CD4-positive, alpha-beta T cell treated with Interleukin-1 beta for 1 hour (primary cell): ENCODE data around the gene OIP5.
"Not testable (repeated sequence)": the region's sequence is repeated elsewhere in the genome, so short reads cannot be mapped to it uniquely, and the experiment has no call there.

Experiments
- DNase-seq, 2 donors: peaks; one replicate each; pipeline ENCODE4 v3.0.0-alpha.2; 2020 to 2022

OIP5 gene

DNA sequence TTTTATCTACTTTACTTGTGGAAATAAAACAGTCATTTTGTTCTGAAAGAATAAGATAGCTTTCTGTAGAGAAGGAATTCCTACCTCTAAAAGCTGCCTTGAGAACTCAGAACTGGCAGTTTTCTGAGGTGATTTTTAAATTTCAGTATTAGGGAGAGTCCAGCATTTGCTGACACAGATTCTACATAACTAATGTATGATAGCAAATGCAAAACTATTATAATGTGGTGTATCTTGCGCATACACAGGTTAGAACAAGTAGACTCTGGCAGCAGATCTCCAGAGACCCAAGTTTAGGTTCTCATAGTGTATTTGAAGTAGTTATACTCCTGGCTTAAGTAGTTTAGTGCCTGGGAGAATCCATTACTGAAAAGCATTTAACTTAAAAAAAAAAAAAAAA lies 30.8 kb downstream of the OIP5 start:
- no peak for DNase-seq

DNA sequence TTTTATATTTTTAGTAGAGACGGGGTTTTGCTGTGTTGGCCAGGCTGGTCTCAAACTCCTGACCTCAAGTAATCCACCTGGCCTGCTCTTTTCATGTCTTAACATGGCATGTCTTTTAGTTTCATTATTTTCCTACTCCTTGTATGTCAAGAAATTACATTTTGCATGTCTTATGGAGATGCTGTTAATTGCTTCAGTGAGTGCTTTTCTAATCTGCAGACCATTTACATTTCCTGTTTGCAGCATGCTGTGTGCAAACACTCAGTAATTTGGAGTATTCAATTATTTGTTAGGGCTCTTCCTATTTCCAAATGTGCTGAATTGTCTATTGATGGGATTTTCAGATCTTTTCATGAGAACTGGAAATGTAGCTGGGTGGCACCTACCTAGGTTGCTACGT lies 31.3 kb downstream of the OIP5 start:
- not testable (repeated sequence) for DNase-seq

DNA sequence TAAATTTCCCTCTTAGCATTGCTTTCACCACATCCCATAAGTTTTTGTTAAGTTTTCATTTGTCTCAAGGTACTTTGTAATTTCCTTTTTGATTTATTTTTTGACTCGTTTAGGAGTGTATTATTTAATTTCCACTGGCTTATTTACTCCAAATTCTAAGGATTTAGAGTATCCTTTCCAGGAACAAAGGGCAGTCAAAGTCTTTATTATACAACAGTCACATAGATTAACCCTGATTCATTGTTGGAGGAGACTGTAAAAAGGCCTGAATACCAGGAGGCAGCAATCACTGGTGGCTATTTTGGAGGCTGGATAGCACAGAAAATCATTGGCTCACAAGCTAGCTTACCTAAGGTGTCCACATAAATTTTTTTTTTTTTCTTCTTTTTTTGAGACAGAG lies 39.9 kb downstream of the OIP5 start:
- no peak for DNase-seq

GRCh38 chr15:41291065-41291631 lies 41.2 kb downstream of the OIP5 start:
- peak in 1 of 2 donors; percentile 52 for DNase-seq

- DNase-seq: no peak
Measured at GRCh38 chr15:41289953-41290352, 42.4 kb downstream of the OIP5 start.

GRCh38 chr15:41288464-41288863 lies 43.9 kb downstream of the OIP5 start:
- DNase-seq: no peak

DNA sequence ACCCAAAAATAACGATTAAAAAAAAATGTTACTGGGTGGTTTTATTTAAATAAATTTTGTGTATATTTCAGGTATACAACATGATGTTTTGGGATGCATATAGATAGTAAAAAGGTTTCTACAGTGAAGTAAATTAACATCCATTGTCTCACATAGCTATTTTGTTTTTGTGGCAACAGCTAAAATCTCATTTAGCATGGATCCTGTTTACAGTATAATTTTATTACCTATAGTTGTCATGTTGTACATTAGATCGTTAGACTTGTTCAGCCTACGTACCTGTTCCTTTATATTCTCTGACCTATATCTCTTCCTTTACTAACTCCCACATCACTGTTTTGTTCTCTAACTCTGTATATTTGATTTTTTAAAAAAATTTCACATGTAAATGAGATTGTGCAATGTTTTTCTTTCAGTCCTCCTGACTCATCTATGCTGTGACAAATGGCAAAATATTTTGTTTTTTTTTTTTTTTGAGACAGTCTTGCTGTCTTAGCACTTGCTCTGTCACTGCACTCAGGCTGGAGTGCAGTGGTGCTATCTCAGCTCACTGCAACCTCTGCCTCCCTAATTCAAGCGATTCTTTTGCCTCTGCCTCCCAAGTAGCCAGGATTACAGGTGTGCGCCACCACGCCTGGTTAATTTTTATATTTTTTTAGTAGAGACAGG lies 45.6 kb downstream of the OIP5 start:
- DNase-seq: no peak

DNA sequence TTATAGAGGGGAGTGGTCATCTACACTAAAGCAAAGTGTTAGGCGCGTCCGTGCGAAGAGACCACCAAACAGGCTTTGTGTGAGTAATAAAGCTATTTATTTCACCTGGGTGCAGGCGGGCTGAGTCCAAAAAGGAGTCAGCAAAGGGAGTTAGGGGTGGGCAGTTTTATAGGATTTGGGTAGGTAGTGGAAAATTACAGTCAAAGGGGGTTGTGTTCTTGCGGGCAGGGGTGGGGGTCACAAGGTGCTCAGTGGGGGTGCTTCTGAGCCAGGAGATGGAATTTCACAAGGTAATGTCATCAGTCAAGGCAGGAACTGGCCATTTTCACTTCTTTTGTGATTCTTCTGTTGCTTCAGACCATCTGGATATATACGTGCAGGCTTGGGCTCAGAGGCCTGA lies 47.1 kb downstream of the OIP5 start:
- DNase-seq: no peak

GRCh38 chr15:41284427-41285177 lies 47.8 kb downstream of the OIP5 start:
- DNase-seq: peak in 1 of 2 donors; percentile 26

DNA sequence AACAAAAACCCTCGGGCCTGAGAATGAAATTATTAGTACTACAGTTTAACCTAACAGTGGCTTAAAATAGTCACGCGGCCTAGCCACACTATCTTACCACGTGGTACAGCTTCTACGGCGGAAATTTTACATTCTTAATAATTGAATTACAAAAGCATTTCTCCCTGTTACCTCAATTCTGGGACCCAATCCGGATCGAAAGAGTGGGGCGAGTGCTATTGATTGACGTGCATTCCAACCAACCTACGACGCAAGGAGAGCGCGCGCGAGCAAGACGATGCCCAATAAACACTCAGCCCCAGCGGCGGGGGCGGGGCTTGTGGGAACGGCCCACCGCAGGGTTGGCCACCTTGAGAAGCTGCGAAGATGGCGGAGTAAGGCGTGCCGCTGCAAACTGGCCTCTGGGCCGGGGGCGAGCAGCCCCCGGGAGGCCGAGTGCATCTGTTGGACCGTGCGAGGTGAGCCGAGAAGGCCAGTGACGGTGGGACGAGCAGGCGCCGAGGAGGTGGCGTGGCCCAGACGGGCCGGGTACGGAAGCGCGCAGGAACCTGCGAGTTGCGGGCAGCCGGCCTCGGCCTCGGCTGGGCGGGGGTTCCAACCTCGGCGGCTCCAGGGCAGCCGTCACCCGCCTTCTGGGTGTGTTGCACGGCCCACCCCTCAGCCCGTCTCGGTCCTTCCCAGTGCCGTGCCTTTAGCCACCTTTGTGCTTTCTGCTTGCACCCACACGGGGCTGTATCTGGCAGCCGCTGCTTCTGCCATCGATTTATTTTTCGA lies 48.6 kb downstream of the OIP5 start:
- peak; percentile 98 to 99 for DNase-seq

DNA sequence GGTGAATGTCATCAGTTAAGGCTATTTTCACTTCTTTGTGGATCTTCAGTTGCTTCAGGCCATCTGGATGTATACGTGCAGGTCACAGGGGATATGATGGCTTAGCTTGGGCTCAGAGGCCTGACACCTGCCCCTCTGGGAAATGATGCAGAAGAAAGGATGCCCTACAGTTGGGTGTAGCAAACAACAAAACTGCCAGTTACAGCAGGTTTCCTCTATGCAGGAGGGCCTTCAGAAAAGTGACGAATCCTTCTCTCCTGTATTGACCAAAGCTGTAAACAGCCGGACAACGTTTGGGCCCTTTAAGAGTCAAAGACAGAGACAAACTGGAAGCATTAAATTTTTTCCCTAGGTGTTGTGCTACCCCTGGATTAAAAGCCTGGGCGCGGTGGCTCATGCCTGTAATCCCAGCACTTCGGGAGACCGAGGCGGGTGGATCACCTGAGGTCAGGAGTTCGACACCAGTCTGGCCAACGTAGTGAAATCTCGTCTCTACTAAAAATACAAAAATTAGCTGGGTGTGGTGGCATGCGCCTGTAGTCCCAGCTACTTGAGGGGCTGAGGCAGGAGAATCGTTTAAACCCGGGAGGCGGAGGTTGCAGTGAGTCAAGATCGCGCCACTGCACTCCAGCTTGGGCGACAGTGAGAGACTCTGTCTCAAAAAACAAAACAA lies 49.3 kb downstream of the OIP5 start:
- not testable (repeated sequence) for DNase-seq

DNA sequence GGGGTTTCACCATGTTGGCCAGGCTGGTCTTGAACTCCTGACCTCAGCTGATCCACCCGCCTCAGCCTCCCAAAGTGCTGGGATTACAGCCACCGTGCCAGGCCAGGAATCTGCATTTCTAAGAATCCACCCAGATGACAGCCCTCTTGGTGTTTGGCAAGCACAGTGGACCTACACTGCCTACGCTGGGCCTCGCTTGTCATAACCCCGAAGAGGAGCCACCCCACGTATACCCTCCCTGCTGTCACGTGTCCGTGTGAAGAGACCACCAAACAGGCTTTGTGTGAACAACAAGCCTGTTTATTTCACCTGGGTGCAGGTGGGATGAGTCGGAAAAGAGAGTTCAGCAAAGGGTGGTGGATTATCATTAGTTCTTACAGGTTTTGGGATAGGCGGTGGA lies 50.0 kb downstream of the OIP5 start:
- DNase-seq: not testable (repeated sequence)

DNA sequence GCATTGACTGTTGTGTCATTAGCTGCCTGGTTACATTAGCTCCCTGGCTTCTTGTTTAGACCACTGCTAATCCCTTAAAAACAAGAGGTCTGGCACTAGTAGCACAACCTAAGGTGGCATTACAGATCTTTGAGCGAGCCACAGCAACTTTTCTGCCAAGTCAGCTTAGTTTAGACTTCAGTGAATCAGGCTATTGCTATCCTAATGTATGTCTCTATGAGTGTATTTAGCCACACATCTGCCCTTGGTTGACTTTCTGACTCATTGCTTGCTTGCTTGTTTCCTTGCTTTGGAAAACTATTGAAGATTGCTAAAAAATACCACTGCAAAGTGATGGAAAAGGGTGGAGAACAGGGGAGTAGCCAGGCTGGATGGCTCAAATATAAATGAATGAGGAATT lies 51.2 kb downstream of the OIP5 start:
- no peak for DNase-seq

DNA sequence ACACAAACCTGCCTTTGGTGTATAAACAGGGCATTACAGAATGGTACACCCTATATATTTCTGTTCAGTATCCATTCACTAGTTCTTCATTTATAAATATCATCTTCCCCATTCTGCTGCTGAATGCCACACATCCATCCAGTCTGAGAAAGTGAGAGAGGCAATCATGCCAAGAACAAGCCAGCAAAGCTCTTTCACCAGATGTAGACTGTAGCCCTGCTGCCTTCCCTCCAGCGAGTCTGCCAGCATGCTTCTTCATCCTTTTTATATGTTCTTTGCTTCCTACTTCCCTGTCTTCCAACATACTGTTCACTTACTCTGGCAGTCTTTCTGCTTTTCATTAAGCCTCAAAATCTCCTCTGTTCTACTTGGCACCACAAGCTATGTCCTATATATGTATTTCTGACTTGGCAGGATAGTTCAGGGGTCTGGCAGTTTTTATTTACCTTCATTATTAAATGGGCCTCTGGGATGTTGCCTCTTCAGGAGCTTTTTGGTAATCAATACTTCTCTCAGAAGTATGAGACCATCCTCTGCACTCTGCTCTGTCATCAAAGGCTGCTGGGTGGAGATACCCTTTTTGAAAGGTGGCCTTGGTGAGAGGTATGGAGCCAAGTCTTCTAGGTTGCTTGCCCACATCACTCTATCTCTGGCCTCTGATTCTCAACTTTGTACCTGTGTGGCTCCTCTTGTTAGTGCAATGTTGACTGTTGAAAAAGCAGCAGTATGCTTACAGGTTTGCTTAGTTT lies 52.7 kb downstream of the OIP5 start:
- no peak for DNase-seq

- no peak for DNase-seq
Measured at GRCh38 chr15:41278319-41278718, 54.1 kb downstream of the OIP5 start.

DNA sequence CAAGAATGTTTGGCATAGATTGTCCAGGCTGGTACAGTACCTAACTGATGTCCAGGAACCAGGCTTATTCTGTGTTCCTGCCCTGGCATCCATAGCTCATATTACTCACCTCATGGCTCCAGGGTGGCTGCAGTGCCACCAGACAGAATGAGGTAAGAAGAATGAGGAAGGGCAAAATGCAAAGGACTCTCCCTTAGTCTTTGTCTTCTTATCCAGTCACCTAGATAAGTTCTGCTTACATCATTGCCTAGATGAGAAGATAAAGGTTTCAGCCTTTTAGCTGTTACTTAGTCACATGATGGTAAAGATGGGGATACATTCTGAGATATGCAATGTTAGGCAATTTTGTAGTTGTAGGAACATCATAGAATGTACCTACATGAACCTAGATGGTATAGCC lies 55.6 kb downstream of the OIP5 start:
- no peak for DNase-seq

- DNase-seq: no peak
Measured at GRCh38 chr15:41269887-41270286, 62.5 kb downstream of the OIP5 start.

DNA sequence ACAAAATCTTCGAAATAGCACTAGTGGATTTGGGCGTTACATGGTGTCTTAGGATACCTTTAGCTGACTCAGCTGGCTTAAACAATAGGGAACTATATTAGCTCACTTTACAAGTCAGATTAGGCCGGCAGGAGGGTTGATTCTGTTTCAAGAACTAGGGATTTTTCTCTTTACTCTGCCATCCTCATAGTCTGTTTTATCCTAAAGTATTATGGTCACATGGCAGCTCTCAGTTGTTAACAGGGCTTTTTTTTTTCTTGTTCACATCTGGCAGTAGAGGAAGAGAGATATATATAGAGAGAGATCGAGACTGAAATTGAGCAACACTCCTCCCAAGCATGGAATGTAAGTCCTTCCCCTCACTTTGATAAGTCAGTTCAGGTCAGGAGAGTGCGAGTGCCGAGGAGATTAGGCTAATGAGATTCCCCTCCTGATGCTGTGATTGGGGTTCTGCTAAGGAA lies 68.5 kb downstream of the OIP5 start:
- DNase-seq: no peak

GRCh38 chr15:41262571-41262970 lies 69.8 kb downstream of the OIP5 start:
- DNase-seq: no peak

DNA sequence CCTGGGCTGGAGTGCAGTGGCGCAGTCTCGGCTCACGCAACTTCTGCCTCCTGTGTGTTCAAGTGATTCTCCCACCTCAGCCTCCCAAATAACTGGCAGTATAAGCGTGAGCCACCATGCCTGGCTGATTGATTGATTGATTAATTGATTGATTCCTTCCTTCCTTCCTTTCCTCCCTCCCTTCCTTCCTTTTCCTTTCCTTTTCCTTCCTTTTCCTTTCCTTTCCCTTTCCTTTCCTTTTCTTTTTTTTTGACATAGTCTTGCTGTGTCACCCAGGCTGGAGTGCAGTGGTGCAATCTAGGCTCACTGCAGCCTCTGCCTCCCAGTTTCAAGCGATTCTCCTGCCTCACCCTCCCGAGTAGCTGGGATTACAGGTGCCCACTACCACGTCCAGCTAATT lies 71.5 kb downstream of the OIP5 start:
- DNase-seq: not testable (repeated sequence)

- no peak for DNase-seq
Measured at GRCh38 chr15:41259546-41260189, 72.7 kb downstream of the OIP5 start.
